IMR-90 (cell line): ENCODE measurements around the gene ADGRA3. TPM values are rescaled to one million over a fixed set of nuclear protein-coding genes. Genes with fewer than 3 reads are reported as not detected.

Experiments used
- ATAC-seq: fragments of 200-7000 bp; cut with Tn5 transposase; 2 replicates; pipeline ENCODE4 v1.9.1; 2020; ENCODE audit warnings: low read depth, mild to moderate bottlenecking, moderate library complexity
- BruUV-seq: library from RNA; stranded (reverse); fragments of 400-500 nt; replicated peaks from 2 replicates; lab custom pipeline; 2021; lab: Mats Ljungman, UMichigan
- CTCF ChIA-PET: fragments of 300-600 bp; formaldehyde crosslinking; extraction: SDS; loops from one replicate; lab custom pipeline; 2021; ENCODE audit warnings: antibody characterized with exemption; lab: Yijun Ruan, JAX
- POLR2A ChIA-PET: fragments of 300-600 bp; sonication (Branson Sonifier 250); formaldehyde crosslinking; loops from one replicate; lab custom pipeline; 2022; ENCODE audit warnings: antibody characterized with exemption; ENCODE audit not compliant: unreplicated experiment; lab: Charles Lee
- DNase-seq: peaks from one replicate; pipeline ENCODE4 v3.0.0; 2013
- H2AFZ ChIP-seq: replicated peaks from 2 replicates; pipeline ENCODE3; 2013; ENCODE audit warnings: low read length, mild to moderate bottlenecking; ENCODE audit not compliant: poor library complexity
- H2AK5ac ChIP-seq: 2 replicates; pipeline ENCODE4 v1.6.1; 2013; ENCODE audit warnings: low read depth, low read length, inconsistent platforms
- H2AK9ac ChIP-seq: replicated peaks from 2 replicates; pipeline ENCODE3; 2013; ENCODE audit warnings: mild to moderate bottlenecking, low read depth, low read length, moderate library complexity; ENCODE audit not compliant: poor library complexity
- H2BK120ac ChIP-seq: 2 replicates; pipeline ENCODE4 v1.6.1; 2013; ENCODE audit warnings: low read depth, low read length, inconsistent platforms
- H2BK15ac ChIP-seq: 3 replicates; pipeline ENCODE4 v1.6.1; 2013; ENCODE audit warnings: low read depth, low read length, inconsistent platforms
- H2BK20ac ChIP-seq: 2 replicates; pipeline ENCODE4 v1.6.1; 2013; ENCODE audit warnings: low read depth, mild to moderate bottlenecking, inconsistent platforms, low read length, moderate library complexity
- H2BK5ac ChIP-seq: 2 replicates; pipeline ENCODE4 v1.6.1; 2013; ENCODE audit warnings: mild to moderate bottlenecking, low read depth, low read length, inconsistent platforms; ENCODE audit not compliant: poor library complexity, severe bottlenecking
- H3K14ac ChIP-seq: replicated peaks from 2 replicates; pipeline ENCODE4 v1.6.1; 2013; ENCODE audit warnings: low read depth, low read length, inconsistent platforms
- H3K18ac ChIP-seq: 2 replicates; pipeline ENCODE4 v1.6.1; 2013; ENCODE audit warnings: low read depth, low read length, control low read depth
- H3K23ac ChIP-seq: 2 replicates; pipeline ENCODE4 v1.6.1; 2013; ENCODE audit warnings: low read depth, low read length, inconsistent platforms
- H3K27ac ChIP-seq: 2 replicates; pipeline ENCODE4 v1.5.1; 2013; ENCODE audit warnings: mild to moderate bottlenecking, control low read depth, low read length; ENCODE audit not compliant: insufficient read depth
- H3K27me3 ChIP-seq: 2 replicates; pipeline ENCODE4 v1.6.1; 2013; ENCODE audit warnings: low read length; ENCODE audit not compliant: control insufficient read depth, insufficient read depth
- H3K36me3 ChIP-seq: 2 replicates; pipeline ENCODE4 v1.6.1; 2013; ENCODE audit warnings: low read length, mixed read lengths; ENCODE audit not compliant: control insufficient read depth, insufficient read depth
- H3K4ac ChIP-seq: 2 replicates; pipeline ENCODE4 v1.6.1; 2013; ENCODE audit warnings: low read depth, low read length, inconsistent platforms
- H3K4me1 ChIP-seq: 2 replicates; pipeline ENCODE4 v1.6.1; 2013; ENCODE audit warnings: low read length, mixed read lengths; ENCODE audit not compliant: control insufficient read depth, insufficient read depth
- H3K4me2 ChIP-seq: 2 replicates; pipeline ENCODE4 v1.6.1; 2013; ENCODE audit warnings: low read depth, mild to moderate bottlenecking, control low read depth, low read length, moderate library complexity
- H3K4me3 ChIP-seq: 2 replicates; pipeline ENCODE4 v1.5.1; 2013; ENCODE audit warnings: low read depth, mild to moderate bottlenecking, control low read depth, low read length, moderate library complexity; ENCODE audit not compliant: insufficient read depth
- H3K56ac ChIP-seq: 2 replicates; pipeline ENCODE4 v1.6.1; 2013; ENCODE audit warnings: low read length, inconsistent platforms; ENCODE audit not compliant: insufficient read depth; ENCODE audit errors: extremely low read depth
- H3K79me1 ChIP-seq, 2 experiments: 2 replicates each; pipeline ENCODE4 v1.6.1; 2013; ENCODE audit warnings: low read length in 2 of 2, inconsistent platforms in 1 of 2, low read depth in 1 of 2
- H3K9ac ChIP-seq: 2 replicates; pipeline ENCODE4 v1.6.1; 2013; ENCODE audit warnings: low read depth, low read length, control low read depth
- H3K9me1 ChIP-seq: 2 replicates; pipeline ENCODE4 v1.6.1; 2013; ENCODE audit warnings: low read length, inconsistent platforms; ENCODE audit not compliant: insufficient read depth
- H3K9me3 ChIP-seq: 2 replicates; pipeline ENCODE4 v1.6.1; 2013; ENCODE audit warnings: low read length; ENCODE audit not compliant: control insufficient read depth, insufficient read depth
- H4K20me1 ChIP-seq: 2 replicates; pipeline ENCODE4 v1.6.1; 2013; ENCODE audit warnings: low read length, inconsistent platforms; ENCODE audit not compliant: insufficient read depth
- H4K5ac ChIP-seq: 2 replicates; pipeline ENCODE4 v1.6.1; 2013; ENCODE audit warnings: mild to moderate bottlenecking, low read depth, low read length, control low read depth
- H4K8ac ChIP-seq, 2 experiments: 2 replicates each; pipeline ENCODE4 v1.6.1; 2013; ENCODE audit warnings: low read depth in 2 of 2, low read length in 2 of 2, control low read depth in 1 of 2, inconsistent platforms in 1 of 2
- H4K91ac ChIP-seq: 2 replicates; pipeline ENCODE4 v1.6.1; 2013; ENCODE audit warnings: low read depth, low read length, inconsistent platforms; ENCODE audit not compliant: insufficient read depth
- FOS ChIP-seq: fragments of 150-350 bp; IDR thresholded peaks from 2 replicates; pipeline ENCODE4 v1.6.1; 2016; ENCODE audit warnings: low read depth, low read length
- SMC3 ChIP-seq: fragments of 150-350 bp; IDR thresholded peaks from 2 replicates; pipeline ENCODE4 v1.6.1; 2016; ENCODE audit warnings: low read depth, mild to moderate bottlenecking, antibody characterized with exemption, low read length, moderate library complexity
- WGBS, 2 experiments: methylation state at CpG; one replicate each; pipeline versions ENCODE4 v1.1.5 to v1.1.7; 2013; ENCODE audit warnings: missing lambda C conversion rate in 2 of 2; ENCODE audit not compliant: insufficient read length in 1 of 2; ENCODE audit errors: extremely low coverage in 2 of 2; 5-methylcytosine and 5-hydroxymethylcytosine counted together
- dilution Hi-C: fragments of 300-500 bp; cut with HindIII; formaldehyde crosslinking; loops from one replicate; pipeline ENCODE4 v1.14.3; 2018; ENCODE audit warnings: low sequenced_read_pairs; ENCODE audit not compliant: unreplicated experiment
- in situ Hi-C: fragments of 300-500 bp; cut with MboI; formaldehyde crosslinking; loops from 3 replicates; pipeline ENCODE4 v1.14.3; 2019; ENCODE audit warnings: low sequenced_read_pairs, inconsistent platforms, mixed read lengths
- intact Hi-C: fragments of 100-400 bp; cut with micrococcal nuclease; formaldehyde crosslinking; loops from 2 replicates; pipeline ENCODE4 v1.10.0; 2022
- polyA plus RNA-seq, 3 experiments: library from polyadenylated mRNA; depleted of rRNA; stranded (reverse); fragments of >200 nt; gene quantifications; 2 replicates each; pipeline ENCODE4 v1.2.3, GENCODE V29; 2012; ENCODE audit warnings: low replicate concordance in 1 of 3
- total RNA-seq: library from RNA; depleted of rRNA; stranded (reverse); fragments of >200 nt; gene quantifications from 2 replicates; pipeline ENCODE4 v1.2.3, GENCODE V29; 2012

ADGRA3 gene
- total and polyA plus RNA-seq, 2 of the 4 experiments (the other 2 are of a cell fraction): 20.1 to 28.0 TPM

DNA sequence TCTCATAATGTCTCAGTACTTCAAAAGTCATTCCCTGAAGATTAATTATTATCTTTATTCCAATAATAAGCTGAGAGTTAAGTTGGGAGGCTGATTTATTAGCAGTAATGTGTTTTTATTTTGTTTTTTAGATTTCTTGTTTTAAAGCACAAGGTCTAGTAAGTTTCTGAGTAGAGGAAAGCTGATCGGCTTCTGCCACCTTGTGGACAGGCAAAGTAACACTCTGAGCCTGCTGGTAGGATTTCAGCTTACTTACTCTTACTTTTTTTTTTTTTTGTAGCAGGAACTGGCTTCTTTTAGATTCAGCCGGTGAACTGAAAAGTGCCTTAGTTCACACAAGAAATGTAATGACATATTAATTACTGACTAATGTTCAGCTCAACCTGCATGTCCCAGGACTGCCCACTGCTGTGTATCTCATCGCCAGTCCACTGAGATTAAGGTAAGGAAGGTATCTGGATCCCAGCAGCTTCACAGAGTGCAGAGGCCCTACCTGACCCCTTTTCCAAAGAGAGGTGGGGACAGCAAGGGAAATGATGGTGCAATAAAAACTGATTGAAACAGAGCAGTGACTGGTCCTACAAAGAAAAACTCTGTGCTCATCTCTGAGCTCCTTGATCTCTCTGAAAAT lies 126.5 kb downstream of the ADGRA3 start (continued):
- TF ChIP-seq SMC3: peak; percentile 96

DNA sequence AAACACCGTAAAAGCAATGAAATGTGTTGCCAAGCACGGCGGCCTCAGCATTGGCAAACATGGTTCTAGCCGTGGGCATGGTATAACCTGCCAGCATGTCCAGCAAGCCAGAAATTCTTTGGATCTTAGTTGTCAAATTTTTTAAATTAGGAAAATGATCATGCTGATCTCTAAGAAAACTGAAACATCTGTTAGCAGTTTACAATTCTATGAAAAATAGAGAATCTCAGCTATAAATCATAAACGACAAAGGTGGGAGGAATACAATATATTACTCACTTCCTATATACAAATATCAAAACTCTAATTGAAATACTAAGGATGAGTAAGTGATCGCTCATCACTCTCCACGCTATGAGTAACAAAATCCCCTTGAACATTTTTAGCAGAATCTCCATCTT lies 130.3 kb downstream of the ADGRA3 start:
- no peaks in the 10 kb centered on the region for H3K27me3 ChIP-seq
- H4K20me1 ChIP-seq: no peaks in the 10 kb centered on the region; the same call in 1 of the 2 replicates
- no peaks in the 10 kb centered on the region for H3K79me1 ChIP-seq
- no peak overlapping the region for H2BK15ac ChIP-seq
- no peak overlapping the region for H3K9ac ChIP-seq
- H3K36me3 ChIP-seq: peaks cover 11% of the 10 kb centered on the region
- no TSS peak for BruUV-seq
- no peak overlapping the region for H3K4ac ChIP-seq
- in situ Hi-C loops: loop anchor here (5.0 kb wide), 1 partner anchor 603 kb away; no protein-coding TSS in a partner anchor
- H3K27ac ChIP-seq: no peak overlapping the region
- H2BK20ac ChIP-seq: no peak overlapping the region
- H3K14ac ChIP-seq: no peak overlapping the region
- no peak overlapping the region for H2AFZ ChIP-seq
- TF ChIP-seq SMC3 (no peak), FOS (peak; percentile 45)
- no peaks in the 10 kb centered on the region for H3K9me1 ChIP-seq
- no peak overlapping the region for H2AK5ac ChIP-seq
- no peak overlapping the region for H2AK9ac ChIP-seq
- ATAC-seq: 0 out of 2 replicates have a peak, but pooled peaks have one; percentile 29
- no peak overlapping the region for H3K4me2 ChIP-seq
- H2BK120ac ChIP-seq: no peak overlapping the region
- H4K8ac ChIP-seq: no peak overlapping the region
- H3K9me3 ChIP-seq: no peaks in the 10 kb centered on the region
- no peak overlapping the region for H3K4me3 ChIP-seq
- WGBS, 2 experiments: no CpG with 5 or more reads among the region's 7 CpGs
- CTCF ChIA-PET: no interaction called here
- H3K23ac ChIP-seq: no peak overlapping the region
- dilution Hi-C loops: no loop called here
- no peak overlapping the region for H4K91ac ChIP-seq
- POLR2A ChIA-PET: no interaction called here
- no peak overlapping the region for H3K56ac ChIP-seq
- H3K18ac ChIP-seq: no peak overlapping the region
- intact Hi-C loops: loop anchor here (5.0 kb wide), 1 partner anchor 148 kb away; no protein-coding TSS in a partner anchor
- H3K4me1 ChIP-seq: no peaks in the 10 kb centered on the region; the same call in 1 of the 2 replicates
- DNase-seq: peak; percentile 74
- no peak overlapping the region for H4K5ac ChIP-seq
- H2BK5ac ChIP-seq: no peak overlapping the region
